HL-60 (cell line): ENCODE measurements around the gene TRABD2B.

Experiments used
- DNase-seq, 2 experiments: peaks; one replicate each; pipeline ENCODE4 v3.0.0-alpha.2; 2010 to 2020; ENCODE audit warnings: low read depth in 1 of 2, low spot score in 1 of 2
- H3K27ac ChIP-seq: fragments of 250-450 bp; sonication (Bioruptor Pico); replicated peaks from 2 replicates; pipeline ENCODE4 v1.5.1; 2020; ENCODE audit warnings: mild to moderate bottlenecking, moderate library complexity
- H3K27me3 ChIP-seq: fragments of 250-450 bp; sonication (Bioruptor Pico); 2 replicates; pipeline ENCODE4 v1.5.1; 2021; ENCODE audit warnings: mild to moderate bottlenecking, moderate library complexity; ENCODE audit not compliant: insufficient read depth, poor library complexity, severe bottlenecking
- H3K4me3 ChIP-seq: replicated peaks from 2 replicates; pipeline ENCODE4 v1.5.1; 2011; ENCODE audit warnings: mild to moderate bottlenecking, control low read depth, low read length; ENCODE audit not compliant: insufficient read depth
- CTCF ChIP-seq: IDR thresholded peaks from one replicate; pipeline ENCODE4 v1.5.1; 2011; ENCODE audit warnings: low read length, control low read depth, inconsistent platforms; ENCODE audit not compliant: insufficient read depth
- GABPA ChIP-seq: IDR thresholded peaks from 2 replicates; pipeline ENCODE4 v1.6.1; 2012; ENCODE audit warnings: low read depth
- POLR2AphosphoS5 ChIP-seq: IDR thresholded peaks from 2 replicates; pipeline ENCODE4 v1.6.1; 2012; ENCODE audit warnings: low read depth
- REST ChIP-seq: IDR thresholded peaks from 2 replicates; pipeline ENCODE4 v1.6.1; 2012; ENCODE audit warnings: low read depth; ENCODE audit not compliant: insufficient replicate concordance
- SPI1 ChIP-seq: IDR thresholded peaks from 2 replicates; pipeline ENCODE4 v1.6.1; 2012; ENCODE audit warnings: low read depth, mild to moderate bottlenecking, borderline replicate concordance

Gene TRABD2B

GRCh38 chr1:48022306-48022705, 25.1 kb upstream of the TRABD2B start:
- Histone ChIP-seq H3K27me3 (no peaks in the 10 kb centered on the region), H3K27ac (no peak overlapping the region), H3K4me3 (no peak overlapping the region)
- no peak for DNase-seq
- TF ChIP-seq GABPA (no peak), CTCF (no peak), REST (no peak), SPI1 (no peak), POLR2AphosphoS5 (no peak)

- H3K4me3 ChIP-seq = no peak overlapping the region
- TF ChIP-seq REST = no peak
- no peak for TF ChIP-seq CTCF
- TF ChIP-seq GABPA = no peak
- TF ChIP-seq POLR2AphosphoS5 = no peak
- no peak for TF ChIP-seq SPI1
- DNase-seq = no peak
- H3K27me3 ChIP-seq = no peaks in the 10 kb centered on the region
- no peak overlapping the region for H3K27ac ChIP-seq
These were observed 24.6 kb upstream of the TRABD2B start for GRCh38 chr1:48021792-48022191.

GRCh38 chr1:48019714-48020315, 22.6 kb upstream of the TRABD2B start:
- no peak for DNase-seq
- no peak overlapping the region for H3K27ac ChIP-seq

More at GRCh38 chr1:48019714-48020315, 22.6 kb upstream of the TRABD2B start:
- no peaks in the 10 kb centered on the region for H3K27me3 ChIP-seq
- no peak for TF ChIP-seq CTCF
- no peak for TF ChIP-seq SPI1
- H3K4me3 ChIP-seq = no peak overlapping the region
